HepG2 (cell line): ENCODE measurements around the gene C3orf52. TPM values are rescaled to one million over a fixed set of nuclear protein-coding genes. Genes with fewer than 3 reads are reported as not detected.

ENCODE experiments used
- ARID2 ChIP-seq: sonication (generic); formaldehyde crosslinking; IDR thresholded peaks from 2 replicates; pipeline ENCODE4 v1.8.1; 2022; ENCODE audit warnings: mild to moderate bottlenecking, missing genetic modification reagents, borderline replicate concordance
- CBX5 ChIP-seq: sonication (generic); formaldehyde crosslinking; IDR thresholded peaks from 2 replicates; pipeline ENCODE4 v1.4.0; 2020; ENCODE audit warnings: missing genetic modification reagents, borderline replicate concordance
- CREB1 ChIP-seq, 2 experiments: fragments of 450-650 bp in 1 of 2; IDR thresholded peaks; 2 replicates each; pipeline ENCODE4 v1.6.1; 2016 to 2017; ENCODE audit warnings: control low read depth in 1 of 2, mild to moderate bottlenecking in 1 of 2, missing compliant biosample characterization in 1 of 2, missing genetic modification characterization in 1 of 2
- GATAD1 ChIP-seq: IDR thresholded peaks from 2 replicates; pipeline ENCODE4 v1.6.1; 2016; ENCODE audit warnings: missing genetic modification reagents, missing compliant biosample characterization
- HDAC2 ChIP-seq: sonication (generic); formaldehyde crosslinking; IDR thresholded peaks from 2 replicates; pipeline ENCODE4 v1.4.0; 2020; ENCODE audit warnings: missing genetic modification reagents
- HES4 ChIP-seq: sonication (generic); formaldehyde crosslinking; IDR thresholded peaks from 2 replicates; pipeline ENCODE4 v1.9.0; 2021; ENCODE audit warnings: mild to moderate bottlenecking, missing genetic modification reagents, borderline replicate concordance
- MXI1 ChIP-seq: IDR thresholded peaks from 3 replicates; pipeline ENCODE4 v1.6.1; 2012; ENCODE audit warnings: low read depth, low read length, inconsistent platforms, borderline replicate concordance
- NRL ChIP-seq: sonication (generic); formaldehyde crosslinking; IDR thresholded peaks from 2 replicates; pipeline ENCODE4 v1.5.0; 2020; ENCODE audit warnings: missing genetic modification reagents, mild to moderate bottlenecking, moderate library complexity, borderline replicate concordance
- PITX1 ChIP-seq: sonication (generic); formaldehyde crosslinking; IDR thresholded peaks from 2 replicates; pipeline ENCODE4 v1.5.1; 2020; ENCODE audit warnings: mild to moderate bottlenecking, missing genetic modification reagents
- REPIN1 ChIP-seq: sonication (generic); formaldehyde crosslinking; IDR thresholded peaks from 2 replicates; pipeline ENCODE4 v1.8.0; 2022; ENCODE audit warnings: missing genetic modification reagents, low read depth, mild to moderate bottlenecking, borderline replicate concordance
- RNF2 ChIP-seq: fragments of 450-650 bp; conservative IDR thresholded peaks from 2 replicates; pipeline ENCODE4 v1.6.1; 2016; ENCODE audit warnings: low read depth
- WIZ ChIP-seq: sonication (generic); formaldehyde crosslinking; IDR thresholded peaks from 2 replicates; pipeline ENCODE4 v1.5.1; 2020; ENCODE audit warnings: mild to moderate bottlenecking, missing genetic modification reagents
- ZFY ChIP-seq: sonication (generic); formaldehyde crosslinking; IDR thresholded peaks from 2 replicates; pipeline ENCODE4 v1.4.0; 2020; ENCODE audit warnings: missing genetic modification reagents
- ZNF121 ChIP-seq: sonication (generic); formaldehyde crosslinking; IDR thresholded peaks from 2 replicates; pipeline ENCODE4 v1.5.0; 2020; ENCODE audit warnings: mild to moderate bottlenecking, missing genetic modification reagents
- ZNF230 ChIP-seq: sonication (generic); formaldehyde crosslinking; IDR thresholded peaks from 2 replicates; pipeline ENCODE4 v1.4.0; 2020; ENCODE audit warnings: mild to moderate bottlenecking, missing genetic modification reagents
- ZNF232 ChIP-seq: sonication (generic); formaldehyde crosslinking; IDR thresholded peaks from 2 replicates; pipeline ENCODE4 v1.4.0; 2020; ENCODE audit warnings: missing genetic modification reagents, borderline replicate concordance
- ZNF263 ChIP-seq: sonication (generic); formaldehyde crosslinking; IDR thresholded peaks from 2 replicates; pipeline ENCODE4 v1.4.0; 2020; ENCODE audit warnings: missing genetic modification reagents
- ZNF430 ChIP-seq: sonication (generic); formaldehyde crosslinking; IDR thresholded peaks from 2 replicates; pipeline ENCODE4 v1.9.0; 2021; ENCODE audit warnings: mild to moderate bottlenecking, missing genetic modification reagents
- ZNF605 ChIP-seq: sonication (generic); formaldehyde crosslinking; IDR thresholded peaks from 2 replicates; pipeline ENCODE4 v1.8.0; 2022; ENCODE audit warnings: mild to moderate bottlenecking, missing genetic modification reagents
- ZNF607 ChIP-seq: sonication (generic); formaldehyde crosslinking; IDR thresholded peaks from 2 replicates; pipeline ENCODE4 v1.5.1; 2020; ENCODE audit warnings: missing genetic modification reagents, mild to moderate bottlenecking, borderline replicate concordance
- ZNF772 ChIP-seq: sonication (generic); formaldehyde crosslinking; IDR thresholded peaks from 2 replicates; pipeline ENCODE4 v1.5.0; 2020; ENCODE audit warnings: mild to moderate bottlenecking, missing genetic modification reagents
- ZSCAN25 ChIP-seq: sonication (generic); formaldehyde crosslinking; IDR thresholded peaks from 2 replicates; pipeline ENCODE4 v1.8.0; 2022; ENCODE audit warnings: mild to moderate bottlenecking, missing genetic modification reagents
- polyA plus RNA-seq, 8 experiments: library from polyadenylated mRNA; depleted of rRNA in 3 of 8; stranded (reverse) in 7 of 8; unstranded in 1 of 8; fragments of >200 nt; fragmentation: Illumina TruSeq in 4 of 8; extraction: Trizol in 4 of 8; gene quantifications; 2 replicates each; pipeline versions ENCODE4 v1.2.1 to v1.2.3, GENCODE V29; 2011 to 2016; ENCODE audit warnings: low read depth in 4 of 8, missing spikeins in 1 of 8, mixed read lengths in 1 of 8; ENCODE audit not compliant: insufficient read depth in 1 of 8
- total RNA-seq, 5 experiments: library from RNA; depleted of rRNA; stranded (reverse); fragments of >200 nt; fragmentation: Illumina TruSeq; extraction: Trizol; gene quantifications; 2 replicates each; pipeline ENCODE4 v1.2.3, GENCODE V29; 2016; ENCODE audit warnings: low read depth in 1 of 5
- TF ChIP-seq, protein P1 (sequence below): sonication (generic); formaldehyde crosslinking; IDR thresholded peaks from 2 replicates; pipeline ENCODE4 v1.4.0; 2020; ENCODE audit warnings: mild to moderate bottlenecking, missing genetic modification reagents
- TF ChIP-seq, protein P2 (sequence below): sonication (generic); formaldehyde crosslinking; IDR thresholded peaks from 2 replicates; pipeline ENCODE4 v1.4.0; 2020; ENCODE audit warnings: missing genetic modification reagents
- TF ChIP-seq, protein P3 (sequence below): sonication (generic); formaldehyde crosslinking; IDR thresholded peaks from 2 replicates; pipeline ENCODE4 v1.8.0; 2022; ENCODE audit warnings: low read depth, missing genetic modification reagents

C3orf52 gene
- total and polyA plus RNA-seq, 2 of the 13 experiments (the other 11 are each of a cell fraction or from before 2014, with no cell fraction given): 0.79 to 1.2 TPM

DNA sequence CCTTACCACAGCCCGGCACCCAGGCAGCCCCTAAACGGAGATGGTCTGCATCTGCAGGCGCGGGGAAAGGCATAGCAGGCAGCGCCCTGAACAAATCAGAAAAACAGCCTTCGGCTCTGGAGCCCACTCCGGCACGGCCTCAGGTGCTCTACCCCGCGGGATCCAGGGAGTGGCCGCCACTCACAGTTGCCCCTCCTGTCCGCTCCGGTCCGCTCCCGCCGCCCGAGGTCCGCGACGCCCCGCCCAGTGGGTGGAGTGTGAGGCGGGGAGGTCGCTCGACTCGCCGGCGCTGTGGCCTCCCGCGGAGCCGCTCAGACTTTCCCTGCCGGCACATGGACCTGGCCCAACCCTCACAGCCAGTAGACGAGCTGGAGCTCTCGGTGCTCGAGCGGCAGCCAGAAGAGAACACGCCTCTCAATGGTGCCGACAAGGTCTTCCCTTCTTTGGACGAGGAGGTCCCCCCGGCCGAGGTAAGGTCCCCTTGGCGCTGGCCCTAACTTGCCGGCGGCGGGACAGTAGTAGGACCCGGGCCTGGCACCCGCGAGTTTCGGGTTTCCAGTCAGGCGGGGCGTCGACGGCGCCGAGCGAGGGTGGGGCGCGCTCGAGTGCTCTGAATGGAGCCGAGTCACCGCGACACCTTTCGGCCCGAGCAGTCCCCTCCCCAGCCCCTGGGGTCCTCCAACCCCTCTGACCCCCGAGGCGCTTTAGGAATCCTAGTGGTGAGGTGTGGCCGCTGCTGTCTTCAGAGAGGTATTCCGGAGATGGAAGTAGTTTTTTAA lies at the start of gene C3orf52 (continued):
- peak; percentile 41 for TF ChIP-seq HDAC2 (CRISPR knock-in tag)
- TF ChIP-seq ZSCAN25 (CRISPR knock-in tag): 0 out of 2 replicates have a peak, but pooled peaks have one; percentile 23
- TF ChIP-seq MXI1: peak; percentile 43; the same call in 1 of the 3 replicates
- TF ChIP-seq, protein P1, sequence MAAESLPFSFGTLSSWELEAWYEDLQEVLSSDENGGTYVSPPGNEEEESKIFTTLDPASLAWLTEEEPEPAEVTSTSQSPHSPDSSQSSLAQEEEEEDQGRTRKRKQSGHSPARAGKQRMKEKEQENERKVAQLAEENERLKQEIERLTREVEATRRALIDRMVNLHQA: no peak
- TF ChIP-seq ZNF607 (CRISPR knock-in tag): 0 out of 2 replicates have a peak, but pooled peaks have one; percentile 68
- no peak; the same call in 1 of the 2 replicates for TF ChIP-seq NRL (CRISPR knock-in tag)
- TF ChIP-seq WIZ (CRISPR knock-in tag): 0 out of 2 replicates have a peak, but pooled peaks have one; percentile 25
- peak; percentile 90; the same call in 1 of the 2 replicates for TF ChIP-seq ARID2 (CRISPR knock-in tag)
- peak; percentile 53; the same call in 1 of the 2 replicates for TF ChIP-seq ZNF230
- TF ChIP-seq ZNF263 (CRISPR knock-in tag): 0 out of 2 replicates have a peak, but pooled peaks have one; percentile 32
- TF ChIP-seq ZNF430 (CRISPR knock-in tag): peak; percentile 77; the same call in 1 of the 2 replicates
- TF ChIP-seq ZNF605 (CRISPR knock-in tag): peak; percentile 69
- no peak for TF ChIP-seq CREB1 (IDR thresholded peaks at IDR 0.05)
- no peak for TF ChIP-seq CREB1 (CRISPR knock-in tag; IDR thresholded peaks at IDR 0.05)
- TF ChIP-seq CBX5: 0 out of 2 replicates have a peak, but pooled peaks have one; percentile 32
- TF ChIP-seq ZNF232: 0 out of 2 replicates have a peak, but pooled peaks have one; percentile 40
- peak; percentile 82; the same call in 1 of the 2 replicates for TF ChIP-seq RNF2
- peak; percentile 58; the same call in 1 of the 2 replicates for TF ChIP-seq PITX1 (CRISPR knock-in tag)
- TF ChIP-seq ZFY: peak; percentile 63
- TF ChIP-seq ZNF772 (CRISPR knock-in tag): 0 out of 2 replicates have a peak, but pooled peaks have one; percentile 30
- TF ChIP-seq, protein P2, sequence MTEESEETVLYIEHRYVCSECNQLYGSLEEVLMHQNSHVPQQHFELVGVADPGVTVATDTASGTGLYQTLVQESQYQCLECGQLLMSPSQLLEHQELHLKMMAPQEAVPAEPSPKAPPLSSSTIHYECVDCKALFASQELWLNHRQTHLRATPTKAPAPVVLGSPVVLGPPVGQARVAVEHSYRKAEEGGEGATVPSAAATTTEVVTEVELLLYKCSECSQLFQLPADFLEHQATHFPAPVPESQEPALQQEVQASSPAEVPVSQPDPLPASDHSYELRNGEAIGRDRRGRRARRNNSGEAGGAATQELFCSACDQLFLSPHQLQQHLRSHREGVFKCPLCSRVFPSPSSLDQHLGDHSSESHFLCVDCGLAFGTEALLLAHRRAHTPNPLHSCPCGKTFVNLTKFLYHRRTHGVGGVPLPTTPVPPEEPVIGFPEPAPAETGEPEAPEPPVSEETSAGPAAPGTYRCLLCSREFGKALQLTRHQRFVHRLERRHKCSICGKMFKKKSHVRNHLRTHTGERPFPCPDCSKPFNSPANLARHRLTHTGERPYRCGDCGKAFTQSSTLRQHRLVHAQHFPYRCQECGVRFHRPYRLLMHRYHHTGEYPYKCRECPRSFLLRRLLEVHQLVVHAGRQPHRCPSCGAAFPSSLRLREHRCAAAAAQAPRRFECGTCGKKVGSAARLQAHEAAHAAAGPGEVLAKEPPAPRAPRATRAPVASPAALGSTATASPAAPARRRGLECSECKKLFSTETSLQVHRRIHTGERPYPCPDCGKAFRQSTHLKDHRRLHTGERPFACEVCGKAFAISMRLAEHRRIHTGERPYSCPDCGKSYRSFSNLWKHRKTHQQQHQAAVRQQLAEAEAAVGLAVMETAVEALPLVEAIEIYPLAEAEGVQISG (CRISPR knock-in tag): peak; percentile 61
- TF ChIP-seq ZNF121 (CRISPR knock-in tag): 0 out of 2 replicates have a peak, but pooled peaks have one; percentile 38
- TF ChIP-seq GATAD1: 0 out of 2 replicates have a peak, but pooled peaks have one; percentile 35
- TF ChIP-seq HES4: peak; percentile 52; the same call in 1 of the 2 replicates
- TF ChIP-seq, protein P3, sequence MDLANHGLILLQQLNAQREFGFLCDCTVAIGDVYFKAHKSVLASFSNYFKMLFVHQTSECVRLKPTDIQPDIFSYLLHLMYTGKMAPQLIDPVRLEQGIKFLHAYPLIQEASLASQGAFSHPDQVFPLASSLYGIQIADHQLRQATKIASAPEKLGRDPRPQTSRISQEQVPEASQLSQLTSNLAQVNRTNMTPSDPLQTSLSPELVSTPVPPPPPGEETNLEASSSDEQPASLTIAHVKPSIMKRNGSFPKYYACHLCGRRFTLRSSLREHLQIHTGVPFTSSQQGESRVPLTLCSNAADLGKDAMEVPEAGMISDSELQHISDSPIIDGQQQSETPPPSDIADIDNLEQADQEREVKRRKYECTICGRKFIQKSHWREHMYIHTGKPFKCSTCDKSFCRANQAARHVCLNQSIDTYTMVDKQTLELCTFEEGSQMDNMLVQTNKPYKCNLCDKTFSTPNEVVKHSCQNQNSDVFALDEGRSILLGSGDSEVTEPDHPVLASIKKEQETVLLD (CRISPR knock-in tag): 0 out of 2 replicates have a peak, but pooled peaks have one; percentile 47
- peak; percentile 66; the same call in 1 of the 2 replicates for TF ChIP-seq REPIN1 (CRISPR knock-in tag)
